Fibroblast of lung (primary cell): ENCODE measurements around the gene SERBP1. TPM values are rescaled to one million over a fixed set of nuclear protein-coding genes. Genes with fewer than 3 reads are reported as not detected.
"Not testable (repeated sequence)": the region's sequence is repeated elsewhere in the genome, so short reads cannot be mapped to it uniquely, and the experiment has no call there.

ENCODE experiments used
- DNase-seq, 2 donors: peaks; one replicate each; pipeline versions ENCODE4 v3.0.0 to v3.0.0-alpha.2; 2010; ENCODE audit warnings: low read depth in 2 of 2
- H2AFZ ChIP-seq: 2 replicates; pipeline ENCODE4 v1.5.1; 2012; ENCODE audit warnings: low read length, control low read depth, inconsistent platforms
- H3K27ac ChIP-seq: 2 replicates; pipeline ENCODE4 v1.5.1; 2011; ENCODE audit warnings: low read length, control low read depth; ENCODE audit not compliant: insufficient read depth
- H3K27me3 ChIP-seq: 2 replicates; pipeline ENCODE4 v1.5.1; 2011; ENCODE audit warnings: mild to moderate bottlenecking, low read length; ENCODE audit not compliant: control insufficient read depth, insufficient read depth
- H3K36me3 ChIP-seq: 2 replicates; pipeline ENCODE4 v1.5.1; 2011; ENCODE audit warnings: low read length; ENCODE audit not compliant: control insufficient read depth, insufficient read depth
- H3K4me1 ChIP-seq: 2 replicates; pipeline ENCODE4 v1.5.1; 2011; ENCODE audit warnings: low read length; ENCODE audit not compliant: control insufficient read depth, insufficient read depth; ENCODE audit errors: extremely low read depth
- H3K4me2 ChIP-seq: 2 replicates; pipeline ENCODE4 v1.5.1; 2011; ENCODE audit warnings: low read length, control low read depth; ENCODE audit not compliant: insufficient read depth; ENCODE audit errors: extremely low read depth
- H3K4me3 ChIP-seq, 4 experiments: fragments of 200-600 bp in 1 of 4; sonication (generic) in 1 of 4; replicated peaks in 1 of 4; 2 replicates each; pipeline ENCODE4 v1.5.1; 2011 to 2016; ENCODE audit warnings: low read length in 4 of 4, low read depth in 3 of 4, mild to moderate bottlenecking in 3 of 4, control low read depth in 2 of 4, inconsistent platforms in 1 of 4, mixed read lengths in 1 of 4; ENCODE audit not compliant: insufficient read depth in 1 of 4; ENCODE audit errors: control extremely low read depth in 1 of 4
- H3K79me2 ChIP-seq: 2 replicates; pipeline ENCODE4 v1.5.1; 2012; ENCODE audit warnings: mild to moderate bottlenecking, low read length, inconsistent platforms; ENCODE audit not compliant: control insufficient read depth, insufficient read depth
- H3K9ac ChIP-seq: 2 replicates; pipeline ENCODE4 v1.5.1; 2011; ENCODE audit warnings: mild to moderate bottlenecking, low read length, control low read depth; ENCODE audit not compliant: insufficient read depth
- H3K9me3 ChIP-seq: 2 replicates; pipeline ENCODE4 v1.5.1; 2012; ENCODE audit warnings: low read depth, low read length; ENCODE audit not compliant: control insufficient read depth, insufficient read depth
- H4K20me1 ChIP-seq: 2 replicates; pipeline ENCODE4 v1.5.1; 2011; ENCODE audit warnings: low read length; ENCODE audit not compliant: control insufficient read depth, insufficient read depth; ENCODE audit errors: extremely low read depth
- EZH2 ChIP-seq: IDR thresholded peaks from 2 replicates; pipeline ENCODE4 v1.5.1; 2012; ENCODE audit warnings: low read length, control low read depth, mild to moderate bottlenecking; ENCODE audit errors: missing control alignments
- polyA plus RNA-seq, 2 donors: library from polyadenylated mRNA; depleted of rRNA in 1 of 2; stranded (reverse) in 1 of 2; unstranded in 1 of 2; fragments of >200 nt; gene quantifications; 2 replicates each; pipeline ENCODE4 v1.2.1, GENCODE V29; 2011 to 2012; ENCODE audit warnings: missing spikeins in 1 of 2
- total RNA-seq: library from RNA; depleted of rRNA; stranded (reverse); fragments of >200 nt; gene quantifications from 2 replicates; pipeline ENCODE4 v1.2.1, GENCODE V29; 2014
- TF ChIP-seq, protein P1 (sequence below), 2 donors: IDR thresholded peaks in 1 of 2; conservative IDR thresholded peaks in 1 of 2; 1 replicate in 1 of 2; 2 replicates in 1 of 2; pipeline ENCODE4 v1.5.1; 2011 to 2012; ENCODE audit warnings: low read length in 2 of 2, control low read depth in 1 of 2, inconsistent platforms in 1 of 2, low read depth in 1 of 2, mild to moderate bottlenecking in 1 of 2

The SERBP1 gene
- total and polyA plus RNA-seq, 2 donors (not counting 1 experiment from before 2014, with no cell fraction given): 128 to 273 TPM

DNA sequence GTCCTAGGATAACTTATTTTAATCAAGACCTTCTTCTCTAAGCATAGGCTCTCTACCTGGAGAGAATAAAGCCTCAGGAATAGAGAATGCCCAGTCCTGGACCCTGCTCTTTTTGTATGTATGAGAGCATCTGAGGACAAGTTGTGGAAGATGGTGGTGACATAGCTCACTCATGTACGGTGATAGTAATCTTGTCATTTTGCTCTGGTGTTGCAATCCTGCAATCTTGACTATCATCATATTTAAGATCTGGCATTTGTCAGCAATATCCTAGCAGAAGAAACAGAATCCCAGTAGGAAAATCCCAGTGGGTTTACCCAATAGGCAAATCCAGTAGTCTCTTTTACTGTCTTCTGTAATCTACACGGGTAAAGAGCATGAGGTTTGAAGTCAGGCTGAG is 21.6 kb upstream of the SERBP1 start:
- Histone ChIP-seq H3K4me1 (no peaks in the 10 kb centered on the region), H2AFZ (no peak overlapping the region), H3K27ac (no peak overlapping the region), H3K4me3 (no peak overlapping the region), H3K9ac (no peak overlapping the region), H3K9me3 (no peaks in the 10 kb centered on the region), H3K79me2 (no peaks in the 10 kb centered on the region), H3K36me3 (no peaks in the 10 kb centered on the region), H3K27me3 (peaks cover 3% of the 10 kb centered on the region), H4K20me1 (no peaks in the 10 kb centered on the region), H3K4me2 (no peak overlapping the region)
- TF ChIP-seq, protein P1, sequence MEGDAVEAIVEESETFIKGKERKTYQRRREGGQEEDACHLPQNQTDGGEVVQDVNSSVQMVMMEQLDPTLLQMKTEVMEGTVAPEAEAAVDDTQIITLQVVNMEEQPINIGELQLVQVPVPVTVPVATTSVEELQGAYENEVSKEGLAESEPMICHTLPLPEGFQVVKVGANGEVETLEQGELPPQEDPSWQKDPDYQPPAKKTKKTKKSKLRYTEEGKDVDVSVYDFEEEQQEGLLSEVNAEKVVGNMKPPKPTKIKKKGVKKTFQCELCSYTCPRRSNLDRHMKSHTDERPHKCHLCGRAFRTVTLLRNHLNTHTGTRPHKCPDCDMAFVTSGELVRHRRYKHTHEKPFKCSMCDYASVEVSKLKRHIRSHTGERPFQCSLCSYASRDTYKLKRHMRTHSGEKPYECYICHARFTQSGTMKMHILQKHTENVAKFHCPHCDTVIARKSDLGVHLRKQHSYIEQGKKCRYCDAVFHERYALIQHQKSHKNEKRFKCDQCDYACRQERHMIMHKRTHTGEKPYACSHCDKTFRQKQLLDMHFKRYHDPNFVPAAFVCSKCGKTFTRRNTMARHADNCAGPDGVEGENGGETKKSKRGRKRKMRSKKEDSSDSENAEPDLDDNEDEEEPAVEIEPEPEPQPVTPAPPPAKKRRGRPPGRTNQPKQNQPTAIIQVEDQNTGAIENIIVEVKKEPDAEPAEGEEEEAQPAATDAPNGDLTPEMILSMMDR (conservative IDR thresholded peaks at IDR 0.05 in 1 of 2, IDR thresholded peaks at IDR 0.05 in 1 of 2; ENCODE audit: low read depth in 1 of 2, low read length in 2 of 2): no peak
- TF ChIP-seq EZH2: no peak
- DNase-seq: no peak

DNA sequence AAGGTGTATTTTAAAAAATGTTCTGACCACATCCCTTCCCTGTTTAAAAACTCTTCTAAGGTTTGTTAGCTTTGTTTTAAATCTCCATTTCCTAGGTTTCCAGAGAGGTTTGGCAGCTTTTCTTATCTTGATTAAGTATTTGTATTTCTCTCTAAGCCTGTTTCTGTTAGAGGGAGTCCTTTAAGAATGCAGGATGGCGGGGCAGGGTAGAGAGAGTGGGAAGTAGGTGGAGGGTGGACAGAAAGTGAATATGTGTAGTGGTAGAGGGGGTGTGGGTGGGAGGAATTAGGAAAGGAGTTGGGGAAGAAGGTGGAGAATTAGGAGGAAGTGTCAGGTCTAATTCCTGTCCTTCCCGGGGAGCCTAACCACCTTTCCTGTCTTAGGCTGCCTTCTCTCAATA is 21.2 kb upstream of the SERBP1 start:
- Histone ChIP-seq H3K4me2 (no peak overlapping the region), H3K4me1 (no peaks in the 10 kb centered on the region), H3K27ac (no peak overlapping the region), H3K36me3 (no peaks in the 10 kb centered on the region), H4K20me1 (no peaks in the 10 kb centered on the region), H3K9ac (no peak overlapping the region), H3K9me3 (no peaks in the 10 kb centered on the region), H2AFZ (no peak overlapping the region), H3K4me3 (no peak overlapping the region), H3K79me2 (no peaks in the 10 kb centered on the region), H3K27me3 (peaks cover 3% of the 10 kb centered on the region)
- no peak for TF ChIP-seq EZH2
- TF ChIP-seq, protein P1 (conservative IDR thresholded peaks at IDR 0.05 in 1 of 2, IDR thresholded peaks at IDR 0.05 in 1 of 2; ENCODE audit: low read depth in 1 of 2, low read length in 2 of 2): no peak
- no peak for DNase-seq

DNA sequence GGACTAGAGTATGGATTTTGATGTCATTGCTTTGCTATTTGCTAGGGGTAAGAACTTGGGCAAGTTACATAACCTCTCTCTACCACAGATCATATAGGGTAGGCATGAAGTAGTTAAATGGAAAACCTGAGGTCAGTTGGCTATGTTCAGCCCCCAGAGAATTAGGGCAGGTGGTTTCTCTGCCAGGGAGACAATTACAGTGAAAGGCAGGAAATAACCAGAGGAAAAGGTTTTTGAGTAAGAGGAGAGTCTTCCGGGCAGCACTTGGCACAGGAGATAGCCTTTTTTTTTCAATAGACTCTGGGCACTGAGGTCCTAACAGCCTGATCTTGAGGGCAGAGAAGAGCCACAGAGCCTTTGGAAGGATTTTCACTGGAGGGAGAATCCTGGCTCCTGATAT is 16.7 kb upstream of the SERBP1 start:
- Histone ChIP-seq H3K9me3 (no peaks in the 10 kb centered on the region), H2AFZ (no peak overlapping the region), H3K27me3 (peaks cover 3% of the 10 kb centered on the region), H3K4me3 (no peak overlapping the region), H4K20me1 (no peaks in the 10 kb centered on the region), H3K79me2 (no peaks in the 10 kb centered on the region), H3K36me3 (no peaks in the 10 kb centered on the region), H3K4me1 (no peaks in the 10 kb centered on the region), H3K27ac (no peak overlapping the region), H3K9ac (no peak overlapping the region), H3K4me2 (no peak overlapping the region)
- TF ChIP-seq, protein P1 (conservative IDR thresholded peaks at IDR 0.05 in 1 of 2, IDR thresholded peaks at IDR 0.05 in 1 of 2; ENCODE audit: low read depth in 1 of 2, low read length in 2 of 2): no peak
- TF ChIP-seq EZH2: no peak
- no peak for DNase-seq

DNA sequence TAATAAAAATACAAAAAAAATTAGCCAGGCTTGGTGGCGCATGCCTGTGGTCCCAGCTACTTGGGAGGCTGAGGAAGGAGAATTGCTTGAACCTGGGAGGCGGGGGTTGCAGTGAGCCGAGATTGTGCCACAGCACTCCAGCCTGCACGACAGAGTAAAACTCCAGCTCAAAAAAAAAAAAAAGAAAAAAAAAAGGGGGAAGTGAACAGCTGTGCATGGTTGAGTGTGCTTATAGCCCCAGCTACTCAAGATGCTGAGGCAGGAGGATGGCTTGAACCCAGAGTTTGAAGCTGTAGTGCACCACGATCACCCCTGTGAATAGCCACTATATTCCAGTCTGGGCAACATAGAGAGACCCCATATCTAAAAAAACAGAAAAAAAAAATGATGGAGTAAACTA is 15.8 kb upstream of the SERBP1 start:
- not testable (repeated sequence) for H3K27ac ChIP-seq, H3K4me2 ChIP-seq

More for the DNA sequence above, 15.8 kb upstream of the SERBP1 start:
- H3K9me3 ChIP-seq, H3K27me3 ChIP-seq, H3K36me3 ChIP-seq, DNase-seq, H3K4me3 ChIP-seq, H2AFZ ChIP-seq, H4K20me1 ChIP-seq, H3K4me1 ChIP-seq, H3K79me2 ChIP-seq, H3K9ac ChIP-seq: not testable (repeated sequence)
